ENCODE data around the gene NRCAM. TPM values are rescaled to one million over a fixed set of nuclear protein-coding genes. Genes with fewer than 3 reads are reported as not detected.

NRCAM gene
- total and polyA plus RNA-seq, 2 donors: 4.7 to 13.9 TPM

DNA sequence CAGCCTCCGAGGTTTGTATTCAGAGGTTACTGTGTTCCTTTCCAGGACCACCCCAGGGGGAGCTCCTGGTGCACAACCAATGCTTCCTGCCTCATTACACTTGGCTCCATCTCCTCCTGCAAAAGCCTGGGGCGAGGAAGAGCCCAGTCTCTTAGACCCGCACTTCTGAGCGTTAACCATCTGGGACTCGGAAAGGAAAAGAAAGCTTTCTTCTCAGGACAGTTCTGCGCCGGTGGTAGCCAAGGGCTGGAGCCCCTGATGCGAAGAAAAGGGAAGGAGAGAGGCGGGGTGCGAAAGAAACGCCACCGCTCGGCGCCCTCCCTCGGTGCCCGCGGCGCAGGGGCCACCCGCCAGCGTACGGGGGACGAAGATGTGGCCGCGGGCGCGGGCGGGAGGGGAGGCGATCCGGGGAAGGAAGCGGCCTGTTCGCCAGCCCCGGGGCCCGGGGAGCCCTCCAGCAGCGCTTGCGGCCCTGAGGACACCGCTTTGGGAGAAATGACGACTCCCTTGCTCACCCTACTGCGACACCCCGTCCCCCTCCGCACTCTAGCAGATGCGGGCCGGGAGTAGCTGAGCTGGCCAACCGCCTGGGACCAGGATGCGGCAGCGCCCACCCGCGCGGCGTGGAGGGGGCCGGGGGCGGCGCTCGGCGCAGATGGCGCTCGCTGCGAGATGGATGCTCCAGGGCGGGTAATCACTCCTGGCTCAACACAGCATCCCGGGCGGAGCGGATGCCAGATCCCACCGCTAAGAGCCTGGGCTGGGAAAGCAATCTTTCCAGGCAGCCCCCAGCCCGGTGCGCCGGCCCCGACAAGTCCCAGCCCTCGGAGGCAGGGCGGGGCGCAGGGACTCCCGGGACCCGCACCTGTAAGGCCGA, 1.3 kb downstream of the NRCAM start:
- H3K4me1 ChIP-seq (ENCODE audit: control insufficient read depth in 2 of 2, insufficient read depth in 2 of 2, low read length in 2 of 2): peaks cover 0 to 3% of the 10 kb centered on the region in 2 donors
- H3K4me3 ChIP-seq (ENCODE audit: low read length in 2 of 2): peak overlapping the region; percentile 27 to 56
- peak in 2 of 9 donors; percentile 2 to 15 for DNase-seq (ENCODE audit: low read depth in 6 of 9, low spot score in 9 of 9)
- no peaks in the 10 kb centered on the region for H3K36me3 ChIP-seq (ENCODE audit: control insufficient read depth in 2 of 2, insufficient read depth in 2 of 2, low read length in 1 of 2)
- peaks cover 50 to 82% of the 10 kb centered on the region in 2 donors for H3K27me3 ChIP-seq (ENCODE audit: control insufficient read depth in 2 of 2, insufficient read depth in 1 of 2, low read length in 1 of 2)
- WGBS: 1% methylated on average over 72 of the region's 72 CpGs
- no peaks in the 10 kb centered on the region for H3K9me3 ChIP-seq (ENCODE audit: control insufficient read depth in 2 of 2, insufficient read depth in 1 of 2, low read length in 1 of 2)
- H3K27ac ChIP-seq (ENCODE audit: low read depth in 1 of 2, low read length in 1 of 2): no peak overlapping the region

- no peak for DNase-seq (ENCODE audit: low read depth in 6 of 9, low spot score in 9 of 9)
- H3K4me1 ChIP-seq (ENCODE audit: control insufficient read depth in 2 of 2, insufficient read depth in 2 of 2, low read length in 2 of 2): peaks cover 0 to 3% of the 10 kb centered on the region in 2 donors
- H3K4me3 ChIP-seq (ENCODE audit: low read length in 2 of 2): peak overlapping the region in 1 of 2 donors; percentile 56
- 41% methylated on average over 4 of the region's 4 CpGs for whole genome bisulfite sequencing
- no peak overlapping the region for H3K27ac ChIP-seq (ENCODE audit: low read depth in 1 of 2, low read length in 1 of 2)
- H3K36me3 ChIP-seq (ENCODE audit: control insufficient read depth in 2 of 2, insufficient read depth in 2 of 2, low read length in 1 of 2): no peaks in the 10 kb centered on the region
- peaks cover 50 to 79% of the 10 kb centered on the region in 2 donors for H3K27me3 ChIP-seq (ENCODE audit: control insufficient read depth in 2 of 2, insufficient read depth in 1 of 2, low read length in 1 of 2)
- no peaks in the 10 kb centered on the region for H3K9me3 ChIP-seq (ENCODE audit: control insufficient read depth in 2 of 2, insufficient read depth in 1 of 2, low read length in 1 of 2)
Observed at GRCh38 chr7:108454317-108454673, 1.9 kb downstream of the NRCAM start.

DNA sequence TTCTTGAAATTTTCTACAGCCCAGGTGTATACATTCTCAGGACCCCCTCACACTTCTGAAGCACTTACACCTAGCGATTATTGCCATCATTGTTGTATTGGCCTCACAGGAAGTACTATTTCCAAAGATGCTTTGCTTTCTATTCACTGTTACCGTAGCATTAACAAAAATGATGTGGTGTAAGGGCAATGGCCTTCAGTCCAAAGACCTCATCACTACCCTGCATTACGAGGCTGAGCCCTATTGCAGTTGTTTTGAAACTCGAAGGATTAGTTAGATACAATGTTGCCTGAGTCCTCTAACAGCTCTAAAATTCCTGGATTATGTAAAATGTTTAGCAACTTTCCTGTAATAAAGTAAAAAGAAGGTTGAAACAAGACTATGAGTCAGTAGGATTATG, 2.9 kb downstream of the NRCAM start:
- Histone ChIP-seq H3K4me3 (ENCODE audit: low read length in 2 of 2) (no peak overlapping the region), H3K36me3 (ENCODE audit: control insufficient read depth in 2 of 2, insufficient read depth in 2 of 2, low read length in 1 of 2) (no peaks in the 10 kb centered on the region), H3K27ac (ENCODE audit: low read depth in 1 of 2, low read length in 1 of 2) (no peak overlapping the region), H3K9me3 (ENCODE audit: control insufficient read depth in 2 of 2, insufficient read depth in 1 of 2, low read length in 1 of 2) (no peaks in the 10 kb centered on the region), H3K27me3 (ENCODE audit: control insufficient read depth in 2 of 2, insufficient read depth in 1 of 2, low read length in 1 of 2) (peaks cover 47 to 77% of the 10 kb centered on the region in 2 donors), H3K4me1 (ENCODE audit: control insufficient read depth in 2 of 2, insufficient read depth in 2 of 2, low read length in 2 of 2) (peaks cover 0 to 3% of the 10 kb centered on the region in 2 donors)
- WGBS: 91% methylated on average over 4 of the region's 4 CpGs
- no peak for DNase-seq (ENCODE audit: low read depth in 6 of 9, low spot score in 9 of 9)

- Histone ChIP-seq H3K27me3 (ENCODE audit: control insufficient read depth in 2 of 2, insufficient read depth in 1 of 2, low read length in 1 of 2) (peaks cover 42 to 70% of the 10 kb centered on the region in 2 donors), H3K36me3 (ENCODE audit: control insufficient read depth in 2 of 2, insufficient read depth in 2 of 2, low read length in 1 of 2) (no peaks in the 10 kb centered on the region), H3K4me1 (ENCODE audit: control insufficient read depth in 2 of 2, insufficient read depth in 2 of 2, low read length in 2 of 2) (peaks cover 0 to 3% of the 10 kb centered on the region in 2 donors), H3K9me3 (ENCODE audit: control insufficient read depth in 2 of 2, insufficient read depth in 1 of 2, low read length in 1 of 2) (no peaks in the 10 kb centered on the region), H3K4me3 (ENCODE audit: low read length in 2 of 2) (no peak overlapping the region), H3K27ac (ENCODE audit: low read depth in 1 of 2, low read length in 1 of 2) (no peak overlapping the region)
- 77% methylated on average over 2 of the region's 2 CpGs for WGBS
- DNase-seq (ENCODE audit: low read depth in 6 of 9, low spot score in 9 of 9): peak in 2 of 9 donors; percentile 13 to 25
Observed at GRCh38 chr7:108452707-108453106, 3.5 kb downstream of the NRCAM start.

DNA sequence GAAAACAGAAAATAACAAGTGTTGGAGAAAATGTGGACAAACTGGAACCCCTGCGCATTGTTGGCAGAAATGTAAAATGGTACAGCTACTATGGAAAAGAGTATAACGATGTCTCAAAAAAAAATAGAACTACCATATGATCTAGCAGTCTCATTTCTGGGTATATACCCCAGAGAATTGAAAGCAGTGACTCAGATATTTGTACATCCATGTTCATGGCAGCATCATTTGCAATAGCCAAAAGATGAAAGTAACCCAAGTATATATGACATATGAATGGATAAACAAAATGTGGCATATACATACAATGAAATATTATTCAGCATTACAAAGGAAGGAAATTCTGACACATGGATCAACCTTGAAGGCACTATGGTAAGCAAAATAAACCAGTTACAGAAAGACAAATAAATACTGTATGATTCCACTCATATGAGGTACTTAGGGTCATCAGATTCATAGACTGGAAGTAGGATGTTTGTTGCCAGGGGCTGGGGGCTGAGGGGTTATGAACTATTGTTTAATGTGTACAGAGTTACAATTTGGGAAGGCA, 4.9 kb downstream of the NRCAM start:
- Histone ChIP-seq H3K27ac (ENCODE audit: low read depth in 1 of 2, low read length in 1 of 2) (no peak overlapping the region), H3K4me1 (ENCODE audit: control insufficient read depth in 2 of 2, insufficient read depth in 2 of 2, low read length in 2 of 2) (peaks cover 0 to 3% of the 10 kb centered on the region in 2 donors), H3K36me3 (ENCODE audit: control insufficient read depth in 2 of 2, insufficient read depth in 2 of 2, low read length in 1 of 2) (no peaks in the 10 kb centered on the region), H3K9me3 (ENCODE audit: control insufficient read depth in 2 of 2, insufficient read depth in 1 of 2, low read length in 1 of 2) (no peaks in the 10 kb centered on the region), H3K27me3 (ENCODE audit: control insufficient read depth in 2 of 2, insufficient read depth in 1 of 2, low read length in 1 of 2) (peaks cover 29 to 57% of the 10 kb centered on the region in 2 donors), H3K4me3 (ENCODE audit: low read length in 2 of 2) (no peak overlapping the region)
- WGBS: 95% methylated on average over 2 of the region's 2 CpGs
- DNase-seq (ENCODE audit: low read depth in 6 of 9, low spot score in 9 of 9): no peak

DNA sequence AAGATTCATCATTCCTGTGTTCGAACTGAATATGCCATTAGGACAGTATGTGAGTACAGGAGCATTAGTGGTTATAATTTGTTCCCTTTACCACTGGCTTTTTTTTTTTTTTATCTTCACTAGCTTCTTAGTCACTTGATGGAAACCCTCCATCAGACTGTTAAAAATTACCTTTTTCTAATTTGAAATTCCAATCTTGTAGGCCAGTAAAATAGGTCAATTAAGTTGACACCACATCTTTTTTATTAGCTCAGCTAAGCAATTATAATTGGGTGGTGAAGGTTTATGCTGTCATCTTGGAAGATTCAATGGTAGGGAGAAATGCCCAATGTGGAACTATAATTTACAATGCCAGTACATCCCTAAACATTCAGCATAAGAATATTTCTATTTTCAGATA, 6.1 kb downstream of the NRCAM start:
- H3K27ac ChIP-seq (ENCODE audit: low read depth in 1 of 2, low read length in 1 of 2): no peak overlapping the region
- H3K4me1 ChIP-seq (ENCODE audit: control insufficient read depth in 2 of 2, insufficient read depth in 2 of 2, low read length in 2 of 2): no peaks in the 10 kb centered on the region
- H3K27me3 ChIP-seq (ENCODE audit: control insufficient read depth in 2 of 2, insufficient read depth in 1 of 2, low read length in 1 of 2): peaks cover 17 to 48% of the 10 kb centered on the region in 2 donors
- H3K36me3 ChIP-seq (ENCODE audit: control insufficient read depth in 2 of 2, insufficient read depth in 2 of 2, low read length in 1 of 2): no peaks in the 10 kb centered on the region
- H3K4me3 ChIP-seq (ENCODE audit: low read length in 2 of 2): no peak overlapping the region
- DNase-seq (ENCODE audit: low read depth in 6 of 9, low spot score in 9 of 9): no peak
- H3K9me3 ChIP-seq (ENCODE audit: control insufficient read depth in 2 of 2, insufficient read depth in 1 of 2, low read length in 1 of 2): no peaks in the 10 kb centered on the region
- 90% methylated on average over 1 of the region's 1 CpG for WGBS

DNA sequence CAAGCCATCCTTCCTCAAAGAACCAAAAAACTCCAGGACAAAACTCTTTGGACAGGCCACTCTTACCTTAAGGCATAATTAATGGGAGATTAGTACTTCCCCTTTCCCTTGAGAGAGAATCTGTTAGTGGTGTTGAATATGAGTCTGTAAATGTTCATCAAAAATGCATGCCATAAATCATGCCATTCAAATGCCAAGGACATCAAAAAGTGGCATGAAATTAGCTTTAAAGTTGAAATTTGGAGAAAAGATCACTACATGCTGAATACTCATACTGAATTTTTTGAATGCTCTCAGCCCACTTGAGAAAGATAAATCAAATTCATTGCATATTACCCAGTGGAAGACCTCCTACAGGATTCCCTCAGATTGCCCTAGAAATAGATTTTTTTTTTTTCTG, 6.7 kb downstream of the NRCAM start:
- Histone ChIP-seq H3K9me3 (ENCODE audit: control insufficient read depth in 2 of 2, insufficient read depth in 1 of 2, low read length in 1 of 2) (no peaks in the 10 kb centered on the region), H3K4me3 (ENCODE audit: low read length in 2 of 2) (no peak overlapping the region), H3K27ac (ENCODE audit: low read depth in 1 of 2, low read length in 1 of 2) (no peak overlapping the region), H3K36me3 (ENCODE audit: control insufficient read depth in 2 of 2, insufficient read depth in 2 of 2, low read length in 1 of 2) (no peaks in the 10 kb centered on the region), H3K27me3 (ENCODE audit: control insufficient read depth in 2 of 2, insufficient read depth in 1 of 2, low read length in 1 of 2) (peaks cover 11 to 41% of the 10 kb centered on the region in 2 donors), H3K4me1 (ENCODE audit: control insufficient read depth in 2 of 2, insufficient read depth in 2 of 2, low read length in 2 of 2) (no peaks in the 10 kb centered on the region)
- no peak for DNase-seq (ENCODE audit: low read depth in 6 of 9, low spot score in 9 of 9)

GRCh38 chr7:108448584-108449505, 7.4 kb downstream of the NRCAM start:
- Histone ChIP-seq H3K27me3 (ENCODE audit: control insufficient read depth in 2 of 2, insufficient read depth in 1 of 2, low read length in 1 of 2) (peaks cover 4 to 34% of the 10 kb centered on the region in 2 donors), H3K27ac (ENCODE audit: low read depth in 1 of 2, low read length in 1 of 2) (no peak overlapping the region), H3K36me3 (ENCODE audit: control insufficient read depth in 2 of 2, insufficient read depth in 2 of 2, low read length in 1 of 2) (no peaks in the 10 kb centered on the region), H3K9me3 (ENCODE audit: control insufficient read depth in 2 of 2, insufficient read depth in 1 of 2, low read length in 1 of 2) (no peaks in the 10 kb centered on the region), H3K4me1 (ENCODE audit: control insufficient read depth in 2 of 2, insufficient read depth in 2 of 2, low read length in 2 of 2) (no peaks in the 10 kb centered on the region), H3K4me3 (ENCODE audit: low read length in 2 of 2) (no peak overlapping the region)
- no peak for DNase-seq (ENCODE audit: low read depth in 6 of 9, low spot score in 9 of 9)
- 85% methylated on average over 11 of the region's 11 CpGs for WGBS
